Measurements from ENCODE around the gene TMEM235.

GRCh38 chr17:78234261-78234865 is 2.9 kb downstream of the TMEM235 start:
- no peak for TF ChIP-seq EZH2 (IDR thresholded peaks at IDR 0.05)
- TF ChIP-seq CTCF (IDR thresholded peaks at IDR 0.05) = no peak

Measured in neural progenitor cell (in vitro differentiated cells).